Dermis blood vessel endothelial cell (primary cell): ENCODE data around the gene EN1. TPM values are rescaled to one million over a fixed set of nuclear protein-coding genes. Genes with fewer than 3 reads are reported as not detected.

Experiments used
- DNase-seq: peaks from one replicate; pipeline ENCODE4 v3.0.0; 2010
- total RNA-seq: library from RNA; depleted of rRNA; stranded (reverse); fragments of >200 nt; gene quantifications from 2 replicates; pipeline ENCODE4 v1.2.3, GENCODE V29; 2014

Gene EN1
- total RNA-seq, 1 donor from 2014 or later: not detected

DNA sequence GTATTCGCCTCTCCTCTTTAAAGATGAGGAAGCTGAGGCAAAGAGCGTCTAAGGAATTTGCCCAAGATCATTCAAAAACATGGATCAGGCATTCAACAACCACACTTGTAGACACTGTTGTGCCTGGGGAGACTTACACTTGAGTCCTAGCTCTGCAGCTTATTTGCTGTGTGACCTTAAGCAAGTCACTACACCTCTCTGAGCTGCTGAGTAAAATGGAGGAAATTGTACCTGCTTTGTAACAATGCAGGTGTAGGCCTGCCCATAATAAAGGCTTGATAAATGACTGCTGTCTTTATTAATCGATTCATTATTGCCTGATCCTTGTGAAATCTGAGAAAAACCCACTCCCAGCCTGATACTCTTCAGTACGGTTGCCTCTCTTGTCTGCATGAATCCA lies 30.8 kb downstream of the EN1 start:
- no peak for DNase-seq

DNA sequence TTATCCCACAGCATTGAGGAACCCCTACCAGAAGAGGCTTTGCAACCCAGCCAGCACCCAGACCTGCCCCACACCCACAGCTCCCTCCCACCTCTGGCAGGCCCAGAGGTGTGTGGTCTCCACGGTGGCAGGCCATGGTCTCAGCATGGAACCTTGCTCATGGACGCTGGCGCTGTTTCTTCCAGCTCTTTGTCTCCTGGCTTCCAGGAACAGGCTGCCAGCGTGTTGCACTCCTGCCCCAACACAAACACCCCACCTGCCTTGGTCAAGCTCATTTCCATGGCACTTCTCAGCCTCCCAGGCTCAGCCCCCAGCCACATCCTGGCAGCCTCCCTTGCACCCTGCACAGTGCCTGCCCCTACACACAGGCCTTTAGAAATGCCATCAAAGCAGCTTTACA lies 31.7 kb downstream of the EN1 start:
- no peak for DNase-seq

DNA sequence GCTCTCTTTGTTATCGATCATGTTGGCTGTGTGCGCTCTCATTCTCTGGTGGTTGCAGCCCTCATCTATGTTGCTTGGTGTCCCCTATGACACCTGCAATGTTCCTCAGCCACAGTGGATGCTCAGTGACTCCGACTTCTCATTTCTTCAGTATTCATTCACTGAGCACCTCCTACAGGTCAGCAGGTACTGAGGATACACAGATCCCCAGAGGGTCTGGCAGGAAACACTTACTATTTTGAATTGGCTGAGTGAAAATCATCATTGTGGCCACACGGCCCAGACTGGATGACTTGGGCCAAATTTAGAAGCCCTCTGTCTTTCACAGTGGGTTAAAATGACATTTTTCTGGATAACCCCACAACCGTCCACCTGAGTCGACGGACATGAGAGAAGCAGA lies 32.1 kb downstream of the EN1 start:
- no peak for DNase-seq

DNA sequence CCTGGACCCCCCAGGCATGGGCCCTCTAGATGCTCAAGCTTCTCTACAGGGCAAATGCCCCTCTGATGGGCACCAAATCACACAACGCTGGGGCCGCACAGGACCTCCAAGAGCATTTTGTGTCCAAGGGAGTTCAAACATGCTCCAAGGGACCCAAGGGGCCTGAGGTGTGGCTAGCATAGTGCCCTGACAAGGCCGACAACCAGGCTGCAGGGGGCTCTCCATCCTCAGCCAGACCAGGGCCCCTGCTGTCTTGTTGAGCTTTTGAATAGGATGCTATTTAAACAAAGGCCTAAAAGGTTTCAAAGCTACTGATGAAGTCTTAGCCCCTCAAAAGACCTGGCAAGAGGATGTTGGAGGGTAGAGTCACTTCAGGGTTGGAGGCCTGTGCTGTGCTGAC lies 33.1 kb downstream of the EN1 start:
- DNase-seq: no peak

GRCh38 chr2:118813601-118814339 lies 33.7 kb downstream of the EN1 start:
- DNase-seq: no peak

DNA sequence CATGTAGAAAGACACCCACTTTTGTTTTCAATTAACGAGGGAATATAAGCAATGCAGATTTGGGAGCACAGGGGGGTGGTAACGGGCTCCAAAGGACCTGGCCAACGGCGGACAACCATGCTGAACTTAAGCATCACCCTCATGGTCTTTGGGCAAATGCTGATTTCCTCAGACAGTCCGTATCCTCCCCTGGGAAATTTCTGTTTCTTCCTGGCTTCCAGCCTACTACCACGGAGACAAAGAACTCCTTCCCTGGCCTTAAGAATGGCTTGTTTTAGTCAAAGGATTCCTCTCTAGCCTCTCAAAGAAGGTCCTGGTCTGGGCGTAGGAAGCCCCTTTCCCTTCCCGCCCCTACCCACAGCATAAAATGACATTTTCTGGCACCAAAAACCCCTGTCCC lies 34.3 kb downstream of the EN1 start:
- DNase-seq: no peak

GRCh38 chr2:118812552-118812951 lies 34.9 kb downstream of the EN1 start:
- DNase-seq: no peak

DNA sequence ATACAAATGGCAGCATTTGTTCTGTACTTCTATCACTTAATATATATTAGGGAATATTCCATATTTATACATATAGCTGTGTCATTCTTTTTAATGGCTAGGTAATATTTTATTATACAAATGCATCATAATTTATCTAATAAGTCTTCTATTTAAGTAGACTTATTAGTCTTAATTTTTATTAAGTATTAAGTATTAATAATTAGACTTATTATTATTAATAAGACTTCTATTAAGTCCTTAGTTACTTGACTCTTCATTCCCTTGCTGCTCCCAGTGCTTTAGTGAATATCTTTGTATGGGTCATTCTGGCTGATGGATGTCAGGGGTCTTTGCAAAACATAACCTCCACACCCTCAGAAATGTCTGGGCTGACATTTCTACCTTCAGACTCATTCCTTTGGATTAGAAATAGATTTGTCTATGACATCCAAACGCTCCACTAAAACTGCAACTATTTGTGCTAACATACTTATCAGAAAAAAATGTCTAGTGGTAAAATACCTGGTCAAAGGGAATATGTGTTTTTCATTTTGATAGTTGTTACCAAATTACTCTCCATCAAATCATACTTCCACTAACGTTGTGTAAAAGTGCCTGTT lies 35.8 kb downstream of the EN1 start:
- no peak for DNase-seq

DNA sequence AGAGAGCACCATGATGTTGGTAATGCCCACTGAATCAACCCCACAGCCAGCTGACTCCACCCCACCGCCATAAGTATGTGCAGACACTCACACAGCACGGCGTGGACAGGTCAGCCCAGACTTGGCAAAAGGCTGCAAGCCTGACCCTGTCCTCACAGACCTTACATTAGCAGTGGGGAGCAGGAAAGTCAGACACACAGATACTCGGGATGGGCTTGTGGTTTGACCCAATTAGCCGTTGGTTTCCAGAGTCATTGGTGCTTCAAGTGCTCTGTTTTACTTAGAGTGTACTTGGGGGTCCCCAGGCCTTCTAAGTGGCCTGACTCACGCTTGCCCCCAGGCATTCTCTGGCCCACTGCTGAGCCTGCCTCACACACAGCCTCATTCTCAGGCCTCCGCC lies 36.7 kb downstream of the EN1 start:
- no peak for DNase-seq

GRCh38 chr2:118808429-118808809 lies 39.0 kb downstream of the EN1 start:
- DNase-seq: no peak

DNA sequence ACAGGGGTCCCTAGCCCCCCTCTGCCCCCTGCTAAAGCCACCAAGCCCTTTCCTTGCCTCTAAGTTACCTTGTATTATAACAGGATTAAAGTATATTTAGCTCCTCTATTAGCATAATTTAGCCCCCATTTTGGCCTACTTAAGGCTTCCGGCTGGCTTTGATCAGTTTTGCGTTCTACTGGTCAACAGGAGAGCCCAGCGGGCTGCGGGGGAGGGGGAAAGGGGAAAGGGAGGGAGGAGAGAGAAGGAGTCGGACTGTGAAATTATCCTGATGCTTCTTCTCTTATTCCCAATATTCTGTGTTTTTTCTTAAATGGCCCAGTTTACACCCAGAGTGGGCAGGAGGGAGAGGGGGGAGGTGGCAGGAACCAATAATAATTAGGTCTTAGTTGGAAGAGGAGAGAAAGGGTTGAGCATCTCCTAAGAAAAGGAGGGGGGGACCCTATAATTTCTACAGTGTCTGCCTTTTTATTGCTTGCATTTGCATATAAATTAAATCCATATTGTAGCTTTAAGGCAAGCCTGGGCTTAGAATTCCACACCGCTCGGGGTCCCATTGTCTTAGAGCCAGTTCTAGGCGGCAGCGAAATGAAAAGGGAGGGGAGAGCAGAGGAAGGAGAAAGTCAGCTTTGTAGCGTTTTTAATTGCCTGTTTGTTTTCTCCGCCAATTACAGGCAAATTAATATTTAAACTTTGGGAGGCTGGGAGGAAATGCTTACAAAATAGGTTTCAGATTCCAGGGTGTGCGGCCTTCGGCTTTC lies 39.6 kb downstream of the EN1 start:
- no peak for DNase-seq

- no peak for DNase-seq
Observed at GRCh38 chr2:118806797-118807667, 40.4 kb downstream of the EN1 start.

DNA sequence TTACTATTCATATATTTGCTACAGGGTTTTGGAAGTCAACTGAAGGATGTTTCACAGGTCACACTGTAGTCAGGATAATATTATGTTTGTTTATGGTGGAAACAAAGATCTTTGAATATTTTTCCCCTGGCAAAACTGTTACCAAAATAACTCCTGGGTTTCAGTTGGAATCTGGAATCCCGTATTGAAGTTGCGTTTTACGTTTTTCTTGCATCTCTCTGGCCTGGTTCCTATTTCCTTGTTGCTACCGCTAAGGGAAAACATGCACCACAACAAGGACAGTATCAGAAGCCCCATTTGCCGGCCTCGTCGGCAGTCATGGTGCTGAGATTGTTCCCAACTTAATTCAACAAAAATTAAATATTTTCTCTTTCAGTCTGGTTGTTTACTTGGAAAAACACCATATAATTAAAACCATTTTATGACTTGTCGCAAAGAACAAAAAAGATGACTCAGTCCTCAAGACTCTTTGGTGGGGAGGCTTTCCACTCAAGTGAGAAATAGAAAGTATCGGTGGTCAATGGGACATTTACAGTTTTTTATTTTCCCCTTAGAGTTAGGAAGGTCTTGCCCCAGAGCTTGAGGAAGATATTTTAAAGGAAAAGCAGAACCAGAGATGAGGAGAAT lies 42.3 kb downstream of the EN1 start:
- no peak for DNase-seq

GRCh38 chr2:118803012-118803411 lies 44.4 kb downstream of the EN1 start:
- DNase-seq: no peak

GRCh38 chr2:118801151-118801550 lies 46.3 kb downstream of the EN1 start:
- no peak for DNase-seq

DNA sequence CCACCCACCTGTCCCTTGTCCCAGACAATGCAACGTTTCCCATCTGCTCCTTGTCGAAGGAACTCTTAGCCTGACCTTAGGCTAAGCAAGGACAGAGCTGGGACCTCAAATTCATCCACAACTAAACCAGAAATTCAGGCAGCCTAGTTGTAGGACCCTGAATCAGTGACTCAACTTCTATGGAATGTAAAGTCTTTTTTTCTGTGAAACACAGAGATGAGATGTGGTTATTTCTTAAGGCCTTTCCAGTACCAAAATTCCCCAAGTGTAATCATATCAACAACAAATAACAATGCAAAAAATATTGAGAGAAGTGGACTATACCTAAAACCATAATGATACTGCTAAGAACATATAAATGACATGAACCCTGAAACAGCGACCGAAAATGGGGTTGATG lies 46.7 kb downstream of the EN1 start:
- DNase-seq: no peak

GRCh38 chr2:118794546-118794945 lies 52.9 kb downstream of the EN1 start:
- DNase-seq: no peak

Other genes starting within 250 kb of the EN1 start
- not detected in 2 replicates for gene MARCO, start 94.5 kb upstream of the EN1 start, total RNA-seq